Activated naive CD4-positive, alpha-beta T cell treated with anti-CD3 and anti-CD28 coated beads, Interleukin-2, amount 50 U/mL, for 16 hours (primary cell): ENCODE measurements around the gene ANXA6.

ENCODE experiments used
- DNase-seq: peaks from one replicate; pipeline ENCODE4 v3.0.0-alpha.2; 2020

The ANXA6 gene

GRCh38 chr5:151126199-151126645 lies 31.4 kb downstream of the ANXA6 start:
- DNase-seq: peak; percentile 69

GRCh38 chr5:151125421-151125820 lies 32.2 kb downstream of the ANXA6 start:
- DNase-seq: peak; percentile 25

GRCh38 chr5:151123897-151124751 lies 33.5 kb downstream of the ANXA6 start:
- DNase-seq: peak; percentile 56

- DNase-seq: no peak
Measured at GRCh38 chr5:151122828-151123227, 34.8 kb downstream of the ANXA6 start.

GRCh38 chr5:151121665-151122064 lies 35.9 kb downstream of the ANXA6 start:
- no peak for DNase-seq

- DNase-seq: no peak
Measured at GRCh38 chr5:151121095-151121494, 36.5 kb downstream of the ANXA6 start.

- DNase-seq: no peak
Measured at GRCh38 chr5:151118913-151119575, 38.5 kb downstream of the ANXA6 start.

GRCh38 chr5:151115272-151115905 lies 42.2 kb downstream of the ANXA6 start:
- DNase-seq: peak; percentile 78

GRCh38 chr5:151113651-151114050 lies 43.9 kb downstream of the ANXA6 start:
- DNase-seq: no peak

GRCh38 chr5:151110992-151111391 lies 46.6 kb downstream of the ANXA6 start:
- DNase-seq: no peak

- DNase-seq: no peak
Measured at GRCh38 chr5:151110122-151110681, 47.4 kb downstream of the ANXA6 start.

- DNase-seq: no peak
Measured at GRCh38 chr5:151108566-151108965, 49.0 kb downstream of the ANXA6 start.

GRCh38 chr5:151107738-151108520 lies 49.6 kb downstream of the ANXA6 start:
- no peak for DNase-seq

- DNase-seq: no peak
Measured at GRCh38 chr5:151107084-151107483, 50.5 kb downstream of the ANXA6 start.

GRCh38 chr5:151106509-151106908 lies 51.1 kb downstream of the ANXA6 start:
- DNase-seq: no peak

- no peak for DNase-seq
Measured at GRCh38 chr5:151106043-151106442, 51.5 kb downstream of the ANXA6 start.

GRCh38 chr5:151105561-151105960 lies 52.0 kb downstream of the ANXA6 start:
- DNase-seq: no peak

- DNase-seq: no peak
Measured at GRCh38 chr5:151104795-151105194, 52.8 kb downstream of the ANXA6 start.

GRCh38 chr5:151101746-151102145 lies 55.8 kb downstream of the ANXA6 start:
- no peak for DNase-seq

GRCh38 chr5:151101151-151101550 lies 56.4 kb downstream of the ANXA6 start:
- DNase-seq: no peak

- no peak for DNase-seq
Measured at GRCh38 chr5:151100681-151101080, 56.9 kb downstream of the ANXA6 start.

GRCh38 chr5:151098768-151099121 lies 58.8 kb downstream of the ANXA6 start:
- no peak for DNase-seq
